HuH-7.5 (cell line): ENCODE data around the gene MEIS1.

Source experiments
- DNase-seq: peaks from one replicate; pipeline ENCODE4 v3.0.0; 2011; ENCODE audit warnings: low spot score

The MEIS1 gene

GRCh38 chr2:66431846-66432587 lies 2.9 kb upstream of the MEIS1 start:
- no peak for DNase-seq

GRCh38 chr2:66432801-66433694 lies 1.9 kb upstream of the MEIS1 start:
- peak; percentile 92 for DNase-seq

- DNase-seq = no peak
Measured at GRCh38 chr2:66433695-66433944, 1.3 kb upstream of the MEIS1 start.

DNA sequence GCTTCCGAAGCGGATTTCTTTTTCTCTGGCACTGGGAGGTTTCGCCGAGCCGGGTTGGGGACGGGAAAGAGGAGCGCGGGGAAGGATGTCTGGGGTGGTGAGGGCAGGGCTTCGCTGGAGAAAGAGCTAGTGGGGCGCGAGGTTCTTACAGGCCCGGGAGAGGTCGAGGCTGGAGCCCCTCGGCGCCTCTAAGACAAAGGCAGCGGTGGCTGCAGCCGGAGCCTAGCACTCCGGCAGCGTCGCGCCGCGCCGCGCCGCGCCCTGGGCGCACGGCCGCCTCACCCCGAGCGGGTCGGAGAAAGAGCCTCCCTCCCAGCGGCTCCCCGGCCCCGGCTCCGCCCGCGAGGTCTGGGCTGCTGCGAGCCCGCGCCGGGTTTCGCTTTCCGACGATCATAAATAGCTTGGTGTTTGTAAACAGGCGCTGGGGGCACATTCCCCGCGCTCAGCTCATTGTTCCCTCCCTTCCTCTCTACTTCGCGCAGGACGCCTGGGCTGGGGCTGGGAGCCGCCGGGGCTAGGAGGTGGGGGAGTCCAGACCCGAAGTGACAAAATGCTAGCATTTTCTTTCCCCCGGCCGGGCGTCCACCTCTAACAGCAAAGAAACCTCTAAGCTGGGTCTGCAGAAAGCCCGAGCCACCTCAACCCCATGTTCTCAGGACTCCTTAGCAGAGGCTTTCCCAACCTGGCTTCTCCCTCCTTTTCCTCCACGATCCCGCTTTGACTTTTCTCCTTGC lies 813 bp upstream of the MEIS1 start:
- DNase-seq = peak; percentile 35

- DNase-seq = peak; percentile 36
Measured at GRCh38 chr2:66435549-66435875, 587 bp downstream of the MEIS1 start.

GRCh38 chr2:66435963-66436362 lies 1.0 kb downstream of the MEIS1 start:
- DNase-seq = no peak

DNA sequence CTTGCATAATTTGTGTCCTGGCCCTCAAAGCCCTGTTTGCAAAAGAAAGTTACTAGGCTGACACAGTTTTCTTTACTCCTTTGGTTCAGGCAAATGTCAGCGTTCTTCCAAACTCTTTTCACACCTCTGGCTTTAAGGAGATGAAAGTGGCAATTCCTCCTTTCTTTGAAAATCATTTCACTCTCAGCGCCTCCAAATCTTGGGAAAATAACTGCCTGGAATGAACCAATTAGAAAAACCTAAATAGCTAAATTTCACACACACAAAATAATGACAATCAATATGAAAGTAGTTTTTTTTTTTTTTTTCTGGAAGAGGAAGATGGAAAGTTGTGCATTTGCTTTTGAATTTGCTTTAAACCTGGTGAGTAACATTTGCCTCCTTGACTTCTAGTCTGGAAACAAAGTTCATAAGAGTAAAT lies 1.7 kb downstream of the MEIS1 start:
- no peak for DNase-seq

DNA sequence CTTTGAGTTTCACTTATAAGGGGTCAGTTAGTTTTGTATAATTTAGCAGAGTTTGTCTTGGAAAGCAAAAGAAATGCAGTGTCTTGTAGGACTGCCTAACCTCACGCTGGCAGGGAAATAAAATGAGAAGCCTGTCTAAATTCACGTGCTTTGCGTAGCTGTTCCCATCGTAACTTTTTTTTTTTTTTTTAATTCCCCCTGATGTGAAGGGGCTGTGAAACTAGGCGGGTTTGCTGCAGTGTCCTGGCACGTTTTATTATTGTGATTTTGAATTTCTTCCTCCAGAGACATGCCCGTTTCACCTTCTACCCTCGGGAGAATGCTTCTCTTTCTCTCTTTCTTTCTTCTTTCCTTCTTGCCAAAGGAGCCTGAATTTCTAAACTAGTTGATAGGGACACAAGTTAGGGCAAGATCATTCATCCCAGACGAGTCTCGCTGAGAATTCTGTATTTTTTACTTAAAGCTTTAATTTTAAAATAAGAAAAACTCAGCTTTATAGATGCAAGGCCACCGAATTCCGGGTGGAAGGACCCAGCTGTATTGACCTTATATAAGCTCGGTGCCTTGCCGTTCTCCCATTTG lies 2.3 kb downstream of the MEIS1 start:
- no peak for DNase-seq

GRCh38 chr2:66437691-66438497 lies 3.0 kb downstream of the MEIS1 start:
- no peak for DNase-seq

GRCh38 chr2:66438498-66438833 lies 3.5 kb downstream of the MEIS1 start:
- DNase-seq = no peak

DNA sequence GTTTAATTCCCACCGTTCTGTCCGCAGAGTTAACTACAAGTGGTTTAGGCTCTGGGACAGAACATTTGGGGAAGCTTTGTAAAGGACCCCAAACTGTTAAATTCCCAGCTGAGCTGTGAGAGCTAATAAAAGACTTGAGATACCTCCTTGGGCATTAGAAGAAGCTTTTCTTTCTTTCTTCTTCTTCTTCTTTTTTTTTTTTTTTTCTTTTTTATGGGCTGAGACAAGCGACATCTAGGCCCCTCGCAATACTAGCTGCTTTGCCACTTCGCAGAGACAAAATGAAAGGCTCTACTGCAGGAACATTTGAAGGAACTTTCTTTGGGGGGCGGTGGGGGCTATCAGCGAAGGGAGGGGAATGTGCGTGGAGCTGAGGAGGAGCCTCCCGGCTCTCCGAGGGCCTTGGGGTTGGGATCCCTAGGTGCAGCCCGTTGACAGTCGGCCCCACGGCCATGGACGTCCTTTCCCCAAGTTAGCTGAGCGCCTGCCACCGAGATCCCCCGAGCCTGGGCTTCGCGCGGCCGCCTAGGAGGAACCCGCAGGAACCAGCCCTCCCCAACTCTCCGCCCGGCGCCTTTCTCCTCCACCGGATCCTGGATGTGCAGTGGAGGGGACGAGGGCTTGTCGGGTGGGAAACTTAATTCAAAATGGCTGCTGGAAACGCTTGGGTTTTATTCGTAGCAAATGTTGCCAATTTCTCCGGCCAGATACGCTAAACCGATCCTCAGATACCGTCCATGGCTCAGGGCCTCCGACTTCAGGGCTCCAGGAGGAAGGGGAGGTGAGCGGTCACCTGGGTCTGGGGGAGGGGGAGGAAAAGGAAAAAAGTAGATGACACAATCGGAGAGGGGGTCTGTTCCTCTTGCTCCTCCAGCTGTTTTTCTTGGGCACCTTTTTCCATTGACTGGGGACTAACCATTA lies 4.2 kb downstream of the MEIS1 start:
- no peak for DNase-seq

- DNase-seq = no peak
Measured at GRCh38 chr2:66439812-66440542, 5.1 kb downstream of the MEIS1 start.

DNA sequence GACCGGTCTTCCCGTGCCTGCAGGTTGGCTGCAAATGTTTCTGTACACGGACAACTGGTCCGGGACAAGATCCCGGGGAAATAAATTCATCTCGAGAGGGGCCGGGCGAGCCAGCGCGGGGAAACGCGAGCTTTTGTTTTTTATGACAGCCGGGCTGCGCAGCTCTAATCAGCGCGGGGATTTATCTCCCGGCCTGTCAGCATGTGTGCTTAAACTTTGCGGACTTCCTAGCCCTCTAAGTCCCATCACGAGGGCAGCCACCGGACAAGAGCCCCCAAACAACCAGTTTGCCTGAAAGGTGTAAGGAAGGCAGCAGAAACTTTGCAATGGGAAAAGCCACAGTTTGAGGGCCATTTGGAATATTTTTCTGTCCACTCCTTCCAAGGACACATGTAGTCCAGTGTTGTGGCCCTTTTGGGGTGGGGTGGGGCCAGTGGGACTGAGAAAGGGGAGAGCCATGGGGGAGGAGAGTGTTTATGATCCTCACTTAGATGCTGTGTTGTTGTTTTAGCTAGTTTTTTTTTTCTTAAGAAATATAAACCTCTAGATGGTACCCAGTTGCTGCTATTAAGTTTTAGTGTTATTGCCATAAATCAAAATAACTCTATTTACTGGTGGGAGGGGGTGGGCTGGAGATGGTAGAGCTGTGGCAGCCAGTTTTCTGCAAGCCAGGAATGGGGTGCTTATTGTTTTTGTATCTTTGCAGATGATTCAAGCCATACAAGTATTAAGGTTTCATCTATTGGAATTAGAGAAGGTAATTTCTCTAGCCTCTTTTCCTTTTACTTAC lies 6.0 kb downstream of the MEIS1 start:
- DNase-seq = no peak

- DNase-seq = no peak
Measured at GRCh38 chr2:66441581-66442320, 6.8 kb downstream of the MEIS1 start.

DNA sequence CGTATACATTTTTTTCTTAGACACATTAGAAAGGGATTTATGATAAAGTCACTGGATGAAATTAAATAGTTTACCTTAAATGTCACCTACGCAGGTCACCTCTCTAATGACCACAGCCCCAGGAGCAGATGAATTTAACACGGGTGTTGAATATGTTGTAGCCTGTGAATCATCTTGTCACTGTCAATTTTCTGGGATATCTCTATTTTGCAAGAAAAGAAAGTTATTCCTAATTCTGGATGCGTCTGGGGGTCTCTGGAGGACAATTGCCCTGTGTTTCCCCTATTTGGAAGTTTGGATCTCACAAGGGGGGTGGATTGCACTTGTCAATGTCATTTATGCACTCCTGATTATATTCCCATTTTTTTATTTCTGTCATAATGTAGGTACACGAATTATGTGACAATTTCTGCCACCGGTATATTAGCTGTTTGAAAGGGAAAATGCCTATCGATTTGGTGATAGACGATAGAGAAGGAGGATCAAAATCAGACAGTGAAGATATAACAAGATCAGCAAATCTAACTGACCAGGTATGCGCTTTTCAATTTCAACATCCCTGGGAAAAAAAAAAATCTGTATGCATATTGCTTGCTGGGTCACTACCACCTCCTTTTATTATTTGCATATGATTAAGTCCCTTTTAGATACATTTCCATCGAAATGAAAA lies 7.7 kb downstream of the MEIS1 start:
- DNase-seq = no peak

GRCh38 chr2:66443186-66443978 lies 8.5 kb downstream of the MEIS1 start:
- no peak for DNase-seq
